IMR-90 (cell line): ENCODE measurements around the gene PPP1R14B.

Experiments used
- BHLHE40 ChIP-seq: fragments of 150-350 bp; IDR thresholded peaks from 2 replicates; pipeline ENCODE4 v1.6.1; 2016; ENCODE audit warnings: mild to moderate bottlenecking, low read depth, low read length
- CEBPB ChIP-seq: IDR thresholded peaks from 2 replicates; pipeline ENCODE4 v1.6.1; 2012; ENCODE audit warnings: low read depth, low read length, improper control_type of control experiment
- FOS ChIP-seq: fragments of 150-350 bp; IDR thresholded peaks from 2 replicates; pipeline ENCODE4 v1.6.1; 2016; ENCODE audit warnings: low read depth, low read length
- MAFK ChIP-seq: IDR thresholded peaks from 2 replicates; pipeline ENCODE4 v1.6.1; 2012; ENCODE audit warnings: low read depth, low read length, improper control_type of control experiment
- MAZ ChIP-seq: IDR thresholded peaks from 2 replicates; pipeline ENCODE4 v1.6.1; 2012; ENCODE audit warnings: low read depth, mild to moderate bottlenecking, low read length, improper control_type of control experiment, moderate library complexity, borderline replicate concordance
- NFE2L2 ChIP-seq: fragments of 150-350 bp; IDR thresholded peaks from 2 replicates; pipeline ENCODE4 v1.6.1; 2016; ENCODE audit warnings: low read depth, mild to moderate bottlenecking, low read length
- POLR2A ChIP-seq: IDR thresholded peaks from 2 replicates; pipeline ENCODE4 v1.6.1; 2012; ENCODE audit warnings: mild to moderate bottlenecking, low read depth, low read length
- RAD21 ChIP-seq: IDR thresholded peaks from 2 replicates; pipeline ENCODE4 v1.6.1; 2012; ENCODE audit warnings: low read length, improper control_type of control experiment
- RCOR1 ChIP-seq: IDR thresholded peaks from 2 replicates; pipeline ENCODE4 v1.6.1; 2012; ENCODE audit warnings: mild to moderate bottlenecking, low read length, improper control_type of control experiment; ENCODE audit not compliant: insufficient replicate concordance
- RFX5 ChIP-seq: IDR thresholded peaks from 2 replicates; pipeline ENCODE4 v1.8.0; 2012; ENCODE audit warnings: low read depth, mild to moderate bottlenecking, low read length, moderate library complexity
- SMC3 ChIP-seq: fragments of 150-350 bp; IDR thresholded peaks from 2 replicates; pipeline ENCODE4 v1.6.1; 2016; ENCODE audit warnings: low read depth, mild to moderate bottlenecking, antibody characterized with exemption, low read length, moderate library complexity
- TF ChIP-seq, protein P1 (sequence below): conservative IDR thresholded peaks from 2 replicates; pipeline ENCODE4 v1.5.1; 2012; ENCODE audit warnings: mild to moderate bottlenecking, low read depth, low read length, improper control_type of control experiment
- TF ChIP-seq, protein P2 (sequence below): fragments of 150-350 bp; IDR thresholded peaks from 2 replicates; pipeline ENCODE4 v1.6.1; 2016; ENCODE audit warnings: low read depth, mild to moderate bottlenecking, low read length, moderate library complexity, borderline replicate concordance
- TF ChIP-seq, protein P3 (sequence below): fragments of 150-350 bp; IDR thresholded peaks from 2 replicates; pipeline ENCODE4 v1.6.1; 2017; ENCODE audit warnings: mild to moderate bottlenecking, antibody characterized with exemption, low read length, low read depth

DNA sequence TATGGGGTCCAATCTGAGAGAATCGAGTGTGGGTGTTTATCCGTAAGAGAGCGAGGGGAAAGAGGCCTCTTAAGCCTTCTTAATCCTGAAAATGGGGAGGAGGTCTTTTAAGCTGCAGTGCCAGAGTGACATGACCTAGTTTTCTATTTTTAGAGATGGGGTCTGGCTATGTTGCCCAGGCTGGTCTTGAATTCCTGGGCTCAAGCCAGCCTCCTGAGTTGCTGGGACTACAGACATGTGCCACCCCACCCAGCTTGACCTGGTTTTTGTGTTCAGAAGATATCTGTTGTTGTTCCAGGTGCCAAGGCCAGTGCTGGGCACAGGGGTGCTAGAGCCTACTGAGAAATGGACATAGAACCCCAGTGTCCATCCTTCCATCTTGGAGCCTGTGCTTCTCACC, 36.3 kb upstream of the PPP1R14B start:
- TF ChIP-seq RAD21 (no peak), RFX5 (no peak), RCOR1 (no peak), BHLHE40 (no peak), CEBPB (no peak), FOS (no peak), POLR2A (no peak), MAZ (no peak), MAFK (no peak), SMC3 (no peak), NFE2L2 (no peak)
- TF ChIP-seq, protein P1, sequence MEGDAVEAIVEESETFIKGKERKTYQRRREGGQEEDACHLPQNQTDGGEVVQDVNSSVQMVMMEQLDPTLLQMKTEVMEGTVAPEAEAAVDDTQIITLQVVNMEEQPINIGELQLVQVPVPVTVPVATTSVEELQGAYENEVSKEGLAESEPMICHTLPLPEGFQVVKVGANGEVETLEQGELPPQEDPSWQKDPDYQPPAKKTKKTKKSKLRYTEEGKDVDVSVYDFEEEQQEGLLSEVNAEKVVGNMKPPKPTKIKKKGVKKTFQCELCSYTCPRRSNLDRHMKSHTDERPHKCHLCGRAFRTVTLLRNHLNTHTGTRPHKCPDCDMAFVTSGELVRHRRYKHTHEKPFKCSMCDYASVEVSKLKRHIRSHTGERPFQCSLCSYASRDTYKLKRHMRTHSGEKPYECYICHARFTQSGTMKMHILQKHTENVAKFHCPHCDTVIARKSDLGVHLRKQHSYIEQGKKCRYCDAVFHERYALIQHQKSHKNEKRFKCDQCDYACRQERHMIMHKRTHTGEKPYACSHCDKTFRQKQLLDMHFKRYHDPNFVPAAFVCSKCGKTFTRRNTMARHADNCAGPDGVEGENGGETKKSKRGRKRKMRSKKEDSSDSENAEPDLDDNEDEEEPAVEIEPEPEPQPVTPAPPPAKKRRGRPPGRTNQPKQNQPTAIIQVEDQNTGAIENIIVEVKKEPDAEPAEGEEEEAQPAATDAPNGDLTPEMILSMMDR: no peak
- TF ChIP-seq, protein P2, sequence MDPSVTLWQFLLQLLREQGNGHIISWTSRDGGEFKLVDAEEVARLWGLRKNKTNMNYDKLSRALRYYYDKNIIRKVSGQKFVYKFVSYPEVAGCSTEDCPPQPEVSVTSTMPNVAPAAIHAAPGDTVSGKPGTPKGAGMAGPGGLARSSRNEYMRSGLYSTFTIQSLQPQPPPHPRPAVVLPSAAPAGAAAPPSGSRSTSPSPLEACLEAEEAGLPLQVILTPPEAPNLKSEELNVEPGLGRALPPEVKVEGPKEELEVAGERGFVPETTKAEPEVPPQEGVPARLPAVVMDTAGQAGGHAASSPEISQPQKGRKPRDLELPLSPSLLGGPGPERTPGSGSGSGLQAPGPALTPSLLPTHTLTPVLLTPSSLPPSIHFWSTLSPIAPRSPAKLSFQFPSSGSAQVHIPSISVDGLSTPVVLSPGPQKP: no peak
- TF ChIP-seq, protein P3, sequence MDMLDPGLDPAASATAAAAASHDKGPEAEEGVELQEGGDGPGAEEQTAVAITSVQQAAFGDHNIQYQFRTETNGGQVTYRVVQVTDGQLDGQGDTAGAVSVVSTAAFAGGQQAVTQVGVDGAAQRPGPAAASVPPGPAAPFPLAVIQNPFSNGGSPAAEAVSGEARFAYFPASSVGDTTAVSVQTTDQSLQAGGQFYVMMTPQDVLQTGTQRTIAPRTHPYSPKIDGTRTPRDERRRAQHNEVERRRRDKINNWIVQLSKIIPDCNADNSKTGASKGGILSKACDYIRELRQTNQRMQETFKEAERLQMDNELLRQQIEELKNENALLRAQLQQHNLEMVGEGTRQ: no peak
